Liver (tissue), 9 donors: ENCODE data around the gene PPP2R2C. TPM values are rescaled to one million over a fixed set of nuclear protein-coding genes. Genes with fewer than 3 reads are reported as not detected.

Experiments
- DNase-seq: peaks from one replicate; pipeline ENCODE4 v3.0.0-alpha.2; 2017; ENCODE audit warnings: low spot score
- H3K27ac ChIP-seq, 2 donors: one replicate each; pipeline ENCODE4 v1.7.0; 2013; ENCODE audit warnings: inconsistent platforms in 2 of 2, low read length in 2 of 2, control low read depth in 1 of 2, low read depth in 1 of 2, mild to moderate bottlenecking in 1 of 2
- H3K27me3 ChIP-seq, 4 donors: one replicate each; pipeline versions ENCODE4 v1.6.1 to v1.7.0; 2013; ENCODE audit warnings: low read length in 3 of 4, inconsistent platforms in 1 of 4, mild to moderate bottlenecking in 1 of 4, moderate library complexity in 1 of 4; ENCODE audit not compliant: control insufficient read depth in 4 of 4, insufficient read depth in 4 of 4
- H3K36me3 ChIP-seq, 4 donors: one replicate each; pipeline versions ENCODE4 v1.6.1 to v1.7.0; 2013; ENCODE audit warnings: low read length in 3 of 4, mild to moderate bottlenecking in 3 of 4, low read depth in 1 of 4, moderate library complexity in 1 of 4; ENCODE audit not compliant: control insufficient read depth in 4 of 4, insufficient read depth in 3 of 4
- H3K4me1 ChIP-seq, 4 donors: one replicate each; pipeline versions ENCODE4 v1.6.1 to v1.7.0; 2013; ENCODE audit warnings: low read length in 3 of 4, mild to moderate bottlenecking in 3 of 4, moderate library complexity in 1 of 4; ENCODE audit not compliant: control insufficient read depth in 4 of 4, insufficient read depth in 4 of 4
- H3K4me3 ChIP-seq, 3 donors: one replicate each; pipeline versions ENCODE4 v1.6.1 to v1.7.0; 2013; ENCODE audit warnings: low read length in 3 of 3, control low read depth in 1 of 3, low read depth in 1 of 3, mild to moderate bottlenecking in 1 of 3
- H3K9ac ChIP-seq, 2 donors: one replicate each; pipeline ENCODE4 v1.7.0; 2013; ENCODE audit warnings: low read length in 2 of 2, mild to moderate bottlenecking in 2 of 2, moderate library complexity in 2 of 2, control low read depth in 1 of 2, low read depth in 1 of 2
- H3K9me3 ChIP-seq, 4 donors: one replicate each; pipeline versions ENCODE4 v1.6.1 to v1.7.0; 2013; ENCODE audit warnings: low read length in 3 of 4; ENCODE audit not compliant: control insufficient read depth in 4 of 4
- ATF3 ChIP-seq: IDR thresholded peaks from 2 replicates; pipeline ENCODE4 v1.6.1; 2016; ENCODE audit warnings: antibody characterized with exemption
- CTCF ChIP-seq: fragments of 150-350 bp; IDR thresholded peaks from 2 replicates; pipeline ENCODE4 v1.5.1; 2017; ENCODE audit warnings: improper control_type of control experiment, low read depth, low read length; ENCODE audit not compliant: missing input control
- EGR1 ChIP-seq, 2 donors: IDR thresholded peaks; 2 replicates each; pipeline ENCODE4 v1.6.1; 2016 to 2018; ENCODE audit warnings: antibody characterized with exemption in 2 of 2, low read depth in 2 of 2
- GABPA ChIP-seq, 2 donors: IDR thresholded peaks in 1 of 2; conservative IDR thresholded peaks in 1 of 2; 2 replicates each; pipeline ENCODE4 v1.6.1; 2016; ENCODE audit warnings: antibody characterized with exemption in 2 of 2, mild to moderate bottlenecking in 1 of 2, moderate library complexity in 1 of 2
- HNF4G ChIP-seq: IDR thresholded peaks from 2 replicates; pipeline ENCODE4 v1.6.1; 2016; ENCODE audit warnings: antibody characterized with exemption
- JUND ChIP-seq, 2 donors: IDR thresholded peaks; 2 replicates each; pipeline ENCODE4 v1.6.1; 2016; ENCODE audit warnings: antibody characterized with exemption in 2 of 2
- MAX ChIP-seq: IDR thresholded peaks from 2 replicates; pipeline ENCODE4 v1.6.1; 2016; ENCODE audit warnings: antibody characterized with exemption
- NR2F2 ChIP-seq: IDR thresholded peaks from 2 replicates; pipeline ENCODE4 v1.6.1; 2016; ENCODE audit warnings: antibody characterized with exemption
- RAD21 ChIP-seq, 2 donors: IDR thresholded peaks; 2 replicates each; pipeline ENCODE4 v1.6.1; 2016; ENCODE audit warnings: antibody characterized with exemption in 2 of 2, mild to moderate bottlenecking in 2 of 2
- RXRA ChIP-seq, 2 donors: IDR thresholded peaks; 2 replicates each; pipeline ENCODE4 v1.6.1; 2017 to 2018; ENCODE audit warnings: antibody characterized with exemption in 2 of 2, mild to moderate bottlenecking in 1 of 2
- TAF1 ChIP-seq: conservative IDR thresholded peaks from 2 replicates; pipeline ENCODE4 v1.6.1; 2016; ENCODE audit warnings: antibody characterized with exemption, mild to moderate bottlenecking
- YY1 ChIP-seq: IDR thresholded peaks from 2 replicates; pipeline ENCODE4 v1.6.1; 2016; ENCODE audit warnings: antibody characterized with exemption, mild to moderate bottlenecking
- WGBS: extraction: QIAGEN DNeasy Blood & Tissue Kit; methylation state at CpG from one replicate; pipeline ENCODE4 v1.1.7; 2013; 5-methylcytosine and 5-hydroxymethylcytosine counted together
- polyA plus RNA-seq, 2 donors: library from polyadenylated mRNA; stranded (reverse) in 1 of 2; unstranded in 1 of 2; fragments of 200-250 nt in 1 of 2; fragments of >200 nt in 1 of 2; fragmentation: Nextera tagmentation in 1 of 2; extraction: Ambion mirVana in 1 of 2; gene quantifications; one replicate each; pipeline versions ENCODE4 v1.2.1 to v1.2.3, GENCODE V29; 2013 to 2015
- total RNA-seq, 2 donors: library from RNA; depleted of rRNA; stranded (reverse); fragments of >200 nt; gene quantifications; one replicate each; pipeline ENCODE4 v1.2.3, GENCODE V29; 2014
- TF ChIP-seq, protein P1 (sequence below): IDR thresholded peaks from 2 replicates; pipeline ENCODE4 v1.6.1; 2016; ENCODE audit warnings: antibody characterized with exemption, mild to moderate bottlenecking
- TF ChIP-seq, protein P2 (sequence below): IDR thresholded peaks from 2 replicates; pipeline ENCODE4 v1.6.1; 2016; ENCODE audit warnings: antibody characterized with exemption
- donor health status: healthy.
- donor health status: healthy.
- donor health status: healthy.
- donor health status: healthy.
- donor health status: healthy.

Gene PPP2R2C
- total and polyA plus RNA-seq, 4 donors: under 0.01 to 0.01 TPM; not detected in 2

DNA sequence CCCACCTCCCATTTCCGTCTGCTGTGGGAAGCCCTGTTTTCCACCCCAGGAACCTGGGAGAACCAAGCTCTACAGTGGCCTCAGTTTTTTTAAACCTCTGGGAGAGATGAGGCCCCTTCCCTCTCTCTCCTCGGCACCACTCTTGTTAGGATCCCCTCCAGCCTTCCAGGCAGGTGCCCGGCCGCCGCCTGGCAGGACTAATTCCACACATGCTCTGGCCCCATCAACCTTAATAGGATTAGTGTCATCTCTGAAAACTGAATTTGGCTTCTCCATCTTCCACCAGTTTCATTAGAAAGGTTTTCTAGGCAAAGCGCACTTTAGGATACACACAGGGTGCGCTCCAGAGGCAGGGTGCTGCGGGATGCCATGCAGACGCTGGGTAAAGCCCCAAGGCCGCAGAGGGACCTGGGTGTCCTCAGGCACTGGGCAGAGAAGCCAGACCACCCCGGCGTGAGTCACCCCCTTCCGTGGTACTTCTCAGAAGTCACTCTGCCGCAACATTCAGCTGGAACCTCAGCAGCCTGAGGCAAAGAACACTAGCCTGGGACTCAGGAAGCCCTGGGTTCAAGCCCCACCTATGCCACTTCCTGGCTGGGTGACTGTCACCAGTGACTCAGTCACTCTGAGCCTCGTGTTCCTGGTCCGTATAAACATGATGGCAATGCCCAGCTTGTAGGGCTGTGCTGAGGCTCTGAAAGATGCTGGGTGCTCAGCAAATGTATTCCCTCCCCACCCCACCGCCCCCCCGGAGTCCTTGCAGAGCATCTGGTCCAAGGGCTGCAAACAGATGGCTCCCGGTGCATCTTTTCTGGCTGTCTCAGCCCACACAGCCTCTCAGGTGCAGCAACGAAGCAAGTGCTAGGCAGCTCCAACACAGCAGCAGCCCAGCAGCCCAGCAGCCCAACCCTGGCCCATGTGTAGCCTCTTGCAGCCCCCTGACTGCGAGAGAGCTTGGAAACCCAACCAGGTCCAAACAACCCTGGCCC is 29.1 kb downstream of the PPP2R2C start:
- Histone ChIP-seq H3K4me1 (no peaks in the 10 kb centered on the region), H3K27ac (no peak overlapping the region), H3K9ac (no peak overlapping the region), H3K27me3 (peaks cover 0 to 5% (median 1%) of the 10 kb centered on the region in 4 donors), H3K9me3 (no peaks in the 10 kb centered on the region), H3K4me3 (no peak overlapping the region), H3K36me3 (no peaks in the 10 kb centered on the region)
- WGBS: 80% methylated on average over 21 of the region's 21 CpGs
- no peak for DNase-seq
- TF ChIP-seq EGR1 (IDR thresholded peaks at IDR 0.05; ENCODE audit: low read depth in 2 of 2) (no peak), YY1 (no peak), CTCF (no peak), RXRA (IDR thresholded peaks at IDR 0.05) (no peak), JUND (IDR thresholded peaks at IDR 0.05) (no peak)
- TF ChIP-seq, protein P1, sequence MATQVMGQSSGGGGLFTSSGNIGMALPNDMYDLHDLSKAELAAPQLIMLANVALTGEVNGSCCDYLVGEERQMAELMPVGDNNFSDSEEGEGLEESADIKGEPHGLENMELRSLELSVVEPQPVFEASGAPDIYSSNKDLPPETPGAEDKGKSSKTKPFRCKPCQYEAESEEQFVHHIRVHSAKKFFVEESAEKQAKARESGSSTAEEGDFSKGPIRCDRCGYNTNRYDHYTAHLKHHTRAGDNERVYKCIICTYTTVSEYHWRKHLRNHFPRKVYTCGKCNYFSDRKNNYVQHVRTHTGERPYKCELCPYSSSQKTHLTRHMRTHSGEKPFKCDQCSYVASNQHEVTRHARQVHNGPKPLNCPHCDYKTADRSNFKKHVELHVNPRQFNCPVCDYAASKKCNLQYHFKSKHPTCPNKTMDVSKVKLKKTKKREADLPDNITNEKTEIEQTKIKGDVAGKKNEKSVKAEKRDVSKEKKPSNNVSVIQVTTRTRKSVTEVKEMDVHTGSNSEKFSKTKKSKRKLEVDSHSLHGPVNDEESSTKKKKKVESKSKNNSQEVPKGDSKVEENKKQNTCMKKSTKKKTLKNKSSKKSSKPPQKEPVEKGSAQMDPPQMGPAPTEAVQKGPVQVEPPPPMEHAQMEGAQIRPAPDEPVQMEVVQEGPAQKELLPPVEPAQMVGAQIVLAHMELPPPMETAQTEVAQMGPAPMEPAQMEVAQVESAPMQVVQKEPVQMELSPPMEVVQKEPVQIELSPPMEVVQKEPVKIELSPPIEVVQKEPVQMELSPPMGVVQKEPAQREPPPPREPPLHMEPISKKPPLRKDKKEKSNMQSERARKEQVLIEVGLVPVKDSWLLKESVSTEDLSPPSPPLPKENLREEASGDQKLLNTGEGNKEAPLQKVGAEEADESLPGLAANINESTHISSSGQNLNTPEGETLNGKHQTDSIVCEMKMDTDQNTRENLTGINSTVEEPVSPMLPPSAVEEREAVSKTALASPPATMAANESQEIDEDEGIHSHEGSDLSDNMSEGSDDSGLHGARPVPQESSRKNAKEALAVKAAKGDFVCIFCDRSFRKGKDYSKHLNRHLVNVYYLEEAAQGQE: no peak
- TF ChIP-seq, protein P2, sequence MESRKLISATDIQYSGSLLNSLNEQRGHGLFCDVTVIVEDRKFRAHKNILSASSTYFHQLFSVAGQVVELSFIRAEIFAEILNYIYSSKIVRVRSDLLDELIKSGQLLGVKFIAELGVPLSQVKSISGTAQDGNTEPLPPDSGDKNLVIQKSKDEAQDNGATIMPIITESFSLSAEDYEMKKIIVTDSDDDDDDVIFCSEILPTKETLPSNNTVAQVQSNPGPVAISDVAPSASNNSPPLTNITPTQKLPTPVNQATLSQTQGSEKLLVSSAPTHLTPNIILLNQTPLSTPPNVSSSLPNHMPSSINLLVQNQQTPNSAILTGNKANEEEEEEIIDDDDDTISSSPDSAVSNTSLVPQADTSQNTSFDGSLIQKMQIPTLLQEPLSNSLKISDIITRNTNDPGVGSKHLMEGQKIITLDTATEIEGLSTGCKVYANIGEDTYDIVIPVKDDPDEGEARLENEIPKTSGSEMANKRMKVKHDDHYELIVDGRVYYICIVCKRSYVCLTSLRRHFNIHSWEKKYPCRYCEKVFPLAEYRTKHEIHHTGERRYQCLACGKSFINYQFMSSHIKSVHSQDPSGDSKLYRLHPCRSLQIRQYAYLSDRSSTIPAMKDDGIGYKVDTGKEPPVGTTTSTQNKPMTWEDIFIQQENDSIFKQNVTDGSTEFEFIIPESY: no peak

- Histone ChIP-seq H3K9me3 (no peaks in the 10 kb centered on the region), H3K27me3 (peaks cover 0 to 5% (median under 1%) of the 10 kb centered on the region in 4 donors), H3K9ac (no peak overlapping the region), H3K4me1 (no peaks in the 10 kb centered on the region), H3K4me3 (no peak overlapping the region), H3K27ac (no peak overlapping the region), H3K36me3 (no peaks in the 10 kb centered on the region)
- no peak for DNase-seq
- WGBS: 77% methylated on average over 8 of the region's 8 CpGs
- TF ChIP-seq HNF4G (no peak), CTCF (no peak), ATF3 (no peak), JUND (IDR thresholded peaks at IDR 0.05) (no peak), RAD21 (IDR thresholded peaks at IDR 0.05) (no peak), MAX (no peak), TAF1 (no peak), GABPA (IDR thresholded peaks at IDR 0.05 in 1 of 2, conservative IDR thresholded peaks at IDR 0.05 in 1 of 2) (no peak), NR2F2 (no peak)
- TF ChIP-seq, protein P1: no peak
These were observed 29.9 kb downstream of the PPP2R2C start for GRCh38 chr4:6442555-6442954.
